Activated naive CD4-positive, alpha-beta T cell treated with anti-CD3 and anti-CD28 coated beads, Interleukin-2, amount 50 U/mL, for 16 hours (primary cell): ENCODE data around the gene DOCK10.

Source experiments
- DNase-seq: peaks from one replicate; pipeline ENCODE4 v3.0.0-alpha.2; 2020

DOCK10 gene

DNA sequence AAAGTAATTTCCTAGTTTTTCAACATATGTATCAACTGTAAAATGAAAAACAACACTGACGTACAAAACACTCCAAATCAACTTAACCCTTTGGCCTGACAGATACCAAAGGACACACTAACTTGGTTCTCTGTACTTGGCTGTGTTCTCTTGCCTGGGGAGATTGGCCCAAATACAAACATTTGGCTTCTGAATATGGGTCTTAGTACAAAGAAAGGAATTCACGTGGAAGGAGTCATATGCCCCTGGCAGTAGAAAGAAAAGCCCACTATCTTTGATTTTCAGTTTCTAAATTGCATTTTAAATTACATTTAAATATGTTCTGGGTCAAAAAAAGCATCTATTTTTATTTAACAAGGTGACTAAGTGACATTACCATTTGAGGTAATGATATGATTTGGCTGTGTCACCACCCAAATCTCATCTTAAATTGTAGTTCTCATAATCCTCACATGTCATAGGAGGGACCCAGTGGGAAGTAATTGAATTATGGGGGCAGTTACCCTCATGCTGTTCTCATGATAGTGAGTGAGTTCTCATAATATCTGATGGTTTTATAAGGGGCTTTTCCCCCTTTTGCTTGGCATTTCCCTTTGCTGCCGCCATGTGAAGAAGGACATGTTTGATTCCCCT, 172.6 kb downstream of the DOCK10 start:
- DNase-seq = no peak

DNA sequence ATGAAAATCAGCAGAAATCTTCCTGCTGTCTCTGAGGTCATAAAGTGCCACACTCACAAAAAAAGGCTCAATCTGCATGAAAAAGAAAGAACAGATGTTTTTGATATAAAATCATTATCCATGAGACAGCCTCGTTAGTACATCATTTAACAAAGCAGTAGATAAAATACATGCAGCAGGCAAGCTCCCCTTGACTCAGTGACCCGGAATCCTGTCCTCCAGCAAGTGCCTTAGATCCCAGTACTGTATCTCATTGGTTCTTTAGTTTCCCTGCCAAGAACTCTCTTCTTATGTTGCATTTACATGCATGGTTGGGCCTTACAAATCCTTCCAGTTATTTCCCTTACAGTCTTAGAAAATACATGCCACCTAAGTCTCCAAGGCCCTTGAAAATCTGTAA, 177.3 kb downstream of the DOCK10 start:
- no peak for DNase-seq

DNA sequence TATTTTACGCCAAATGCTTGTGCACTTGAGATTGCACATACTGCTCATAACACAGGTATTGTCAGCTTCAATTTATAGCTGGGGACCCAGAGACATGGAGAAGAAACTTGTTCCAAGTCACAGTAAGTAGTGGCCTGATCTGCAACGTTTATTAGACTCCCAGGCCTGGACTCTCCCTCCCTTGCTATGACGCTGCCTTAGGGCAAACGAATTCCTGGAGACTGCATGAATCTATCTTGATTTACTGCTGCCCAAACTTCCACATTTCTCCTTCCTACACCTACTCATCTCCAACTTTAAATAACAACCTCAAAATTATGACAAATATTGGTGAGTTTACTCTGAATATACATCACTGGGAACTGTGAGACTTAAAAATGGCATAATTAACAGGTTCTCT, 181.0 kb downstream of the DOCK10 start:
- no peak for DNase-seq

DNA sequence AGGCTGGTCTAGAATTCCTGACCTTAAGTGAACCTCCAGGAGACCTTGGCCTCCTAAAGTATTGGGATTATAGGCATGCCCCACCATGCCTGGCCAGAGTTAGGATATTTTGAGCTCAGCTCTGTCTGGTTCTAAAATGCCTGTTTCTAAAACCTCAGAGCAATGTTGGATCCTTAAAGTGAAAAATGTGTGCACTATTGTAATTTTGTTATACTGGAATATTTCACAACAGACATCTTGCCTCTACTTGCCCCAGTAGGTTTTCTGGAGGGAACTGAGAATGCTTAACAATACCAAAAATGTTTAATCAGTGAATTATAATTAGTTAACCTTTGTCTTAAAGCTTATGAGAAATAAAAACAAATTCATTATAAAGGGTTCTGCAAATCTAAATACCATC, 181.5 kb downstream of the DOCK10 start:
- DNase-seq = no peak

DNA sequence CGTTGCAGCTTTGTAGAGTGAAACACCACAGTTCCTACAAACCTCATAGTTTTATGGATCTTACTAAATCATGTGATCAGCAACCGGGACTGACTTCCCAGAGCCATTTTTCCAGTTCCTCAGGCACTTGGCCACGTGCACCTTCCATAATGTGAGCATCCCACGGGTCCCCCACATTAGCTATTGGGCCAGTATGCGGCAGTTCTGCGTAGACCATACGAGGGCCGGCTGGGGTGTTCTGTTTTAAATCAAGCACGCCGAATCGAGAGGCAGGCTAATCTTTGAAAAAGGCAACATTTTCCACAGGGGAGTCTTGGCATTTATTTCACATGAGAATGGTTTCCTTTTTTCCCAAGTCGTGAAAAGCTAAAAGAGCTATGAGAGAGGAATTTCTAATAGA, 190.5 kb downstream of the DOCK10 start:
- DNase-seq = no peak

DNA sequence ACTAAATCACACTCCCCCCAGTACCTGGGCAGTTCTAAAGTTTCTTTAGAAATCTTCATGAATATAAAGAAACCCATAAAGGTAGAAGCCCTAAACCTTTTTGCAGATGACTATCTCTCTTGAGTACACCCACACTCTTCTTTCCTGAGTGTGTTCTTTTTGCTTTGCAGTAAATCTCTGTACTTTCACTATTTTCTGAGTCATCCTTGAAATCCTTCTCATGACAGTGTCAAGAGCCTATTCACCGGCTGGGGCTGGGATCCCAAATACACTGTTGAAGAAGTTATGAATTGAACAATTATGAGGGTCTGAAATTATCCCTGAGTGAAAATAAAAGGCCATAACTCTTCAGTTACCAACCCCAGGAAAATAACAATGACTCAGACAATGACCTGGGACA, 192.2 kb downstream of the DOCK10 start:
- DNase-seq = no peak

DNA sequence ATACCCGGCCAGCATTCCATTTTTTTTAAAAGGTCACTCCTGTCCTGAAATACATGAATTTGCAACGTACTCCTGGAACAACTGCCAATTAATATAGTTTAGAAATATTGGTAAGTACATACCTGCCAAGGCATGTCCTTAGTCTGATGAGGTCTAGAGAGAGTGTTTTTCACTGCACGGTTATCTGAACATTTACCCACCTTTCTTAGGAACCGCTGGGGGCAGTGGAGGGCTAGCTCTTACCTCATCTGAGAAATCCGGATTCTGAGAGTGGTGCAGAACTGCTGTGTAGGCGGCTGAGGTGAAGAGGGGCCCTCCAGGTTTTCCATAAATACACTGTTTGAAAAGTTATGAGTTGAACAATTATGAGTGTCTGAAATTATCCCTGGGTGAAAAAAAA, 193.0 kb downstream of the DOCK10 start:
- no peak for DNase-seq

DNA sequence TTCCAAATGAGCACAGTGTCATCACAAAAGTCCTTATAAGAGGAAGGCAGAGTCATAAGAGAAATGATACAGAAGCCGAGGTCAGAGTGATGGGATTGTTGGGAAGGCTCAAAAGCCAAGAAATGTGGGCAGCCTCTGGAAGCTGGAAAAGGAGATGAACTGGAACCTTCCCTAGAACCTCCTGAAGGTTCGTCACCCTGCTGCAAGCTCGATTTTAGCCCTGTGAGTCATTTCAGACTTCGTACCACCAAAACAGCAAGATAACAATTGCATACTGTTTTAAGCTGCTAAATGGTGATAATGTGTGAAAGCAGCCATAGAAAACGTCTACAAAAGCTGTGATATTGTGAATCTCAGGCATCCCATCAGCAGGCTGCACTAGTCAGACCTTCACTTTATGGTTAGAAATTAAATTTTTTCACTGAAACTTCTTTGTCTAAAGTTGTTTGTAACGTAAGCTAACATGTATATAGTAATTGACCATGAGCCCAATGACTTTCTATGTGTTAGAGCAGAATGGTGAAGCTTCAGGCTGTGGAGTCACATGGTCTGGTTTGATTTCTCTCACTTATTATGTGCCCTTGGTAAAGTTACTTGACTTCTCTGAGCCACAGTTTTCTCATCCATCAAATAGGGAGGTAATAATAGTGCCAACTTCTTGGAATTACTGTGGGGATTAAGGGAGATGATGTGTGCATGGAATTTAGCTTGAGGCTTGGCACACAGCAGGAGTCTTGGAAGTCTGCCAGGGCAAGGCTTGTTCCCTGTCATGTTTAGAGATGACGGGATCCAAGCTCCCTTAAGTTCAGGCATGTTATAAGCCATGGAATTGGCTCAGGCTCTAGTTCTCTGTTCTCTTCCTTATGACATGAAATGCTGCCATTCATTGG, 194.1 kb downstream of the DOCK10 start:
- no peak for DNase-seq

DNA sequence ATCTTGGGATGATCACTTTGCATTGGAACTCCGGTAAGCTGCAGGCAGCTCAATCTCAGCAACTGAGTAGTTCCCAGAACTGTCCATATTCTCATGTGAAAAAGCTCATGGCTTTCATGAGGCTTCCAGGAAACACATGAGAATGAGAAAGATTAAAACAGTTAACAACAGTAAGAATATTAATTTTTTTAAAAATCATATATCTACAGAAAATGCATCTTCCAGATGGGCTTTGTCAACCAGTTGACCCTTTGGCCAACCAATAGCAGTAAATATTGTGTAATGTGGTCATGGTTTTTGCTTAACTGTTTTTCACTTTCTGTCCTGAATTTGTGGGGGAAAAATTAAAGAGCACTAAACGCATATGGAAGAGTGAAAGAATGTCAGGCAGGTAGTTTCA, 194.9 kb downstream of the DOCK10 start:
- DNase-seq = no peak

DNA sequence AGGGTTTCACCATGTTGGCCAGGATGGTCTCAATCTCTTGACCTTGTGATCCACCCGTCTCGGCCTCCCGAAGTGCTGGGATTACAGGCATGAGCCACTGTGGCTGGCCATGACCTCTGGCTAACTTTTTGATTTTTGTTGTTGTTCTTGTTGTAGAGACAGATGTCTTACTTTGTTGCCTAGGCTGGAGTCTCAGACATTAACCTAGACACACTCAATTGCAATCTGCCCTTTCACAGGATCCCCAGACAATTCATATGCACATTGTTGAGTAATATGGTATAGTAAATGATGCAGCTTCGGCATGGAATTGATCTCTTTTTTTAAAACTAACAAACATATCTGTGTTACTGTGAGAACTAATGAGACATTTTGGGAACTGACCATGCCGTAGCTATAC, 195.6 kb downstream of the DOCK10 start:
- no peak for DNase-seq

DNA sequence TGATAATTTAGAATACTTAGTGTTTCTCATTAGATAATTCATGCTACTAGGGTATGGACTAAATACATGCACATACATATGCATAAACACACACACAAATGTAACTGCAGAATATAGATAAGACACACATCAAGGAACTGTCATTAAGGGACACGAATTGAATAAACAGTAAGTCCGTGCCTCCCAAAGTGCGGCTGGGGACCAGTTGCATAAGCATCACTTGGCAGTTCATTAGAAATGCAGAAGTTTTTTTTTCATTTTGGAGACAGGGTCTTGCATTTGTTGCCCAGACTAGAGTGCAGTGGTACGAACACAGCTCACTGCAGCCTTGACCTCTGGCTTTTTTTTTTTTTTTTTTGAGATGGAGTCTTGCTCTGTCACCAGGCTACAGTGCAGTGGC, 196.1 kb downstream of the DOCK10 start:
- no peak for DNase-seq

DNA sequence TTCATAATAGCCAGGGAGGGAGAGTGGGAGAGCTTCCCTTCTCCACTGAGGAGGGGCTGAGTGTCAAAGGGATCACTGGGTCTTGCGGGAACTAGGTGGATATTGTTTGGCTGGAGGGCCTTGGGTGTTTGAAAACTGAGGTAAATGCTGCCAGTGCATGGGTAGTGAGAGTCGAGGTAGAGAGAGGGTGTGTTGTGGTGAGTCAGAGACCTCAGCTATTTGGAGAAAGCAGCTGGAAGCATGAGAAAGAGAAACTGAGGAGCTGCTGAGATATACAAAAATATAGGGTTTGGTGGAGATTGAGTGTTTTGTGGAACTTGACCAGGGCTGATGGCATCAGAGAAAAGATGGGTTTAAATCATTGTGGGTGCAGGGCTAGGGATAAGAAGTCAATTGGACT, 199.1 kb downstream of the DOCK10 start:
- DNase-seq = no peak

DNA sequence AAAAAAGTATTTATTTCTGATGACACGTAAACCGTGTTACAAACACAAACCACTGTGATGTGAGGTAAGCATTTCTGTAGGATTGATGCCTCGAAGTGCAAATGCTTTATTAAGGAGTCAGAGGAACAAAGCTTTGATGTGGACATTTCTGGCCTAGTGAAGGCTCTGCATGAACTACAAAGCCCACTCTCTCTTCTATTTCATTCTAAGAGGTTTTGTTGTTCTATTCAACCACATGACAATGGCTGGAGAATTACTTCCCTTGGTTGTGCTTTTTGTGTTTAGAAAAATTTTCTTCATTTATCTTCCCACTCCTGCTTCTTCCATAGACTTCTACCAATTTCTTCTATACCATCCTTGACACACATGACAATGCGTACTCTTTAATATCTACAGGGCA, 200.4 kb downstream of the DOCK10 start:
- no peak for DNase-seq

DNA sequence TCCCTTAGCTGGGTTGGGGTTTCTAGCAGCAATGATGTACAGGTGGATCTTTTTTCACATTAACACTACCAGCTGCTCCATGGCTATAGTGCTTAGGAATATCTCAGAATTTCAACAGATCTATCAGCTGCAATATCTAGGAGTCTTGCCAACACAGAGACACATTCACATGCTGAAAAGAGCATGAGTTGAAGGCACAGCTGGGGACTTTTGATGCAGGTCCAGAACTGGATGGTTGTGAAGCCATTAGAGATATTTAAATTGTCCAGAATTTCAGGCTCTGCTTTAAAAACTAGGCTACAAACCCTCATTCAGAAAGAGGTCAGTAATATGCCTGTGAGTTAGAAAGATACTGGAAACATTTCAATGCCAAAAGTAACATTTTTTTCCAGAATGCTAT, 203.9 kb downstream of the DOCK10 start:
- no peak for DNase-seq

DNA sequence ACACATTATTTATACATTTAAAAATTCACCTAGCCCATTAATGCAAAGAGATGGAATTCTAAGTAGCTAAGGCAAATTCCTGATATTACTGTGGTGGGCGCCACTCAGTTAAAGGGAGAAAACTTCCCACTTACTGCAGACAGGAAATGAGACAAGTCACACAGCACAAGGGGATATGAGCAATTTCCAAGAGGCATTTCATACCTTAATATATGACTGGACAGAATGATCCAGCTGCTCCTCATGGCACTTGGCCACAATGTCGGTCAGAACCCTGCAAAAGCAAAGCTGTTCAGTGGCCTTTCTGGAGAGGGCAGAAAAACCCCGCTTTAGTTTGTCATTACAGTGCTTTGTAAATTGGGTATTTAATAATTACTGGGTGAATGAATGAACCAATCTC, 204.7 kb downstream of the DOCK10 start:
- no peak for DNase-seq

DNA sequence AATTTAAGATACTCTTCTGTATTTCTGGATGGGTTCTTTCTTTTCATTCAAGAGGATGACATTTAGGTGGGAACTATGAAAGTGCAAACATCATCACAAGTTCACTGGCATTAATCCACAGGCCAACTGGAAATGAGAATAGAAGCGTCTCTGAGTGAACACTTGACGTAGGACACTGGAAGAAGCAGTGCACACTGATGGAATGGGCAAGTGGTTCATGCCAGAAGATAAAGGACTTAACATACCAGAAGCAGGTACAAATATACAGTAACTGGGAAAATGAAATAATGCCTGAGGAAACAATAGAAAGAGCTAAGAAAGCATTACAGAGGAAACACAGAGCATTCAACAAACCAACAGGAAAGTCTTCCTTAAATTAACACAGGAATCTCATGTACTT, 205.2 kb downstream of the DOCK10 start:
- DNase-seq = no peak

DNA sequence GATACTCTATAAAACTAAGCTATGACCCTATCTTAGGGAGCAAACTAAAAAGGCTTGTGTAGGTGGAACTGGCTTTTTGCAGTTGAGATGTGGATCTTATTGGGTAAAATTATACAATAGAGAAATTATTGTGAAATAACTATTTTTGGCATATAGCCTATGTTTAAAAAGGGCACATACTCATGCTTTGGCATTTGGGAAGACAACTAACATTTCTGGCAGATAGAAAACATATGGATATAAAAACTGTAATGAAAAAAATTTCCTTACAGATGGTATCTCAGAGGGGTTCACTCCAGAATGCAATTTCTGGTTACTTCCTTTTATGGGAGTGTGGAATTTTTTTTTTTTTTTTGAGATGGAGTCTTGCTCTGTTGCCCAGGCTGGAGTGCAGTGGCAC, 206.0 kb downstream of the DOCK10 start:
- DNase-seq = no peak

DNA sequence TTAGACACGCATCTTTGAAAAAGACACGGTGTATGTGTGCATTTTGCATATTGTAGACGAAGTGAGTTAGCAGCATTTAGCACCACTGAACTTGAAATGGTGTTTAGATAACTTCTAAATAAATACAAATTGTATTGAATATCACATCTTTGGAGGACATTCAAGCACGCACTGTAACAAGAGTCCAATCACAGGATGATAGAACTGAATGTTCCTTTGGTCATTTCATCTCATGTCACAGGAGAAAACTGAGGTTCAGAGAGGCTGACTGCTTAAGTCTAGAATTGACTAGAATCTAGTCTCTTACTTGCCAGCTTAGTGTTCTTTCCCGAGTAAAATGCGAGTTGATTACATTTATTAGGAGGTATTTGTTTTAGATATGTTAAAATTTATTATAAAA, 206.9 kb downstream of the DOCK10 start:
- DNase-seq = no peak

DNA sequence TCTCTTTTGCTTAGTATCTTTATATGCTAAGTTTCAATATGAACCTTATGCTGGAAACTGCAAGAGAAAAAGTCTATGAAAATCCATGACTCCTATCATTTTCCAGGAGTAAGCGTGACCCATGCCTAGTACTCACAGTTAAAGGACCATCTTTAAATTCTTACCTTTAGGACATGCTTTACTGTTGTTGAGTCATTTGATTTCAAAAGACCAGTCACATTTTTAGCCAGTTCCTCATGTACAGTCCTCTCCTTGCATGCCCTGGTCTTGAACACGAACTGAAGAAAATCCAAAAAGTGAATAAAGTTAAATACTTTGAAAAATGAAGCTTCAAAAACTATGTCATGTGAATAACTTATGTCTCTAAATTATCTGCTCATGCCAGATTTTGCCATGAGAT, 208.3 kb downstream of the DOCK10 start:
- DNase-seq = no peak

DNA sequence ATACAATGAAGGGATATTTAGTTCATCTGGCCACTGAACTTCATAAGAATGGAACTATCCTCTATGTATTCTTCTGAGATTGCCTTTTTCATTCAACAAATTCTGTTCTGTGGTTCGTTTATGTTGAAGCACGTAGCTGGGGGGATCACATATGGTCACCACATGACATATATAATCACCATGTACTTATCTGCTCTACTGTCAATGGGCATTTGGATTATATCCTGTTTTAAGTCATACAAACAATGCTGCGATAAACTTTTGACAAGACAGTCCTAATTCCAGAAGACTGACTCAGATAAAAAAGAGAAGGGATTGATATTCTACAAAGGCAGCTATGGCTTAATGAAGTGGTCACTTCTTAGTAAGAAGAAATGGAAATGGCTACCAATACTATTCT, 210.1 kb downstream of the DOCK10 start:
- DNase-seq = no peak

DNA sequence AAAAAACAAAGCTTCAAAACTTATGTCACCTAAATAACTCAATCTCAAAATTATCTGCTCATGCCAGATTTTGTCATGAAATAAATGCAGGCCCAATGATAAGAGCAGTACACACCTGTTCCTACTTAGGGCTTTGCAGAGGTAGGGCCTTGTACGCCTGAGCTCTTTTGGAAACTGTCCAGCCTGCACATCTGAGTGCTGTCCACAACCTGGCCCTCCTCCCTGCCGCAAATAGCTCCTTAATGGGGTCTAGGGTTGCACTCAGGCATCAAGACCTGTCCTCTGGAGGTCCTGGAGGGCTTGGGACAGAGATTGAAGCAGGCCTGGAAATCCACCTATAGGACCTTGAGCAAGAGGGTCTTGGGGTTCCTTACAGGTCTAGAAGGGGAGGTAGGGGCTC, 210.7 kb downstream of the DOCK10 start:
- no peak for DNase-seq

DNA sequence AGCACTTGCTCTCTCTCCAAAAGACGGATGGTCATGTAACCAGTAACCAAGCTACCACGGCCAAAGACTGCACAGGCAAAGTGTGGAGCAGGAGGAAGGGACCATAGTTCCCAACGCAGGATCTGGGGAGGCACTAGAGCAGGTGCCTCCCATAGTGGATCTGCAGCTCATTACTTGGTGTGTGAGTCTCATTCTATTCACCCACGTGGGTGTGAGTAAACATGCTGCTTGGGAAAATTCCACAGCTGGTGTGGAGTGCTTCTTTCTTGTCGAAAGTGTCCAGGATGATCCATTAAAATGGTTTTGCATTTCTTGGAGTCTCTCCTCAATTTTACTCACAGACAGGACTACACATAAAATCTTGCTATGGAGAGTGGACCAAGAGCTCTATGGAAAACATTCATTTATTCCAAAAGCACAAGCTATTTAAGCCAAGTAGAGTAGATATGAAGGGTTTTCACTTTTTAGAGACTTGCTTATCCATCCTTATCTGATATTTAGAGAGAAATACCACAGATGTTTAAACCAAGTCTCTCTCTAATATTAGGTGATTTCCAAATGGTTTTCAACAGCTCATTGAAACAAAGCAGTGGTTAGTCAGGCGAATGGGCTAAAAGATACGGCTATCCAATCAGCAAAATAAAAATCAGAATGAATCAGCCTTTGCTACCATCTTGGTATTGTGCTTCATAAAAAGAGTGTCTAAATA, 221.8 kb downstream of the DOCK10 start:
- DNase-seq = no peak

DNA sequence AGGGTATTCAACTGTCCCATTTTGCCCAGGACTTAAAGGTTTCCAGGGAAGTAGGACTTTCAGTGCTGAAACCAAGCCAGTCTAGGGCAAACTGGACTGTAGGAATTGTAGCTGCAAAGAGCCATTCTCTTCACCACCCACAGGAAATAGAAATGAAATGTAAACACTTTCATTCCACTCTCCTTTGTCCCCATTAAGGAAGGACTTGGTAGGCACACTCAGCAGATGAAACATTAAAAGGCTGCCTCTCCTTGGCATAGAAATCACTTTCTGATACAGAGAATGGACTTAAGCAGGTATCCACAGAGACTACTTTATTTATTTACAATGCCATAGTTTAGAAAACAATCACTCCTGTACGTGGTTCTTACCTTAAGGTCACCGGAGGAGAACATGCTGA, 223.2 kb downstream of the DOCK10 start:
- DNase-seq = no peak

DNA sequence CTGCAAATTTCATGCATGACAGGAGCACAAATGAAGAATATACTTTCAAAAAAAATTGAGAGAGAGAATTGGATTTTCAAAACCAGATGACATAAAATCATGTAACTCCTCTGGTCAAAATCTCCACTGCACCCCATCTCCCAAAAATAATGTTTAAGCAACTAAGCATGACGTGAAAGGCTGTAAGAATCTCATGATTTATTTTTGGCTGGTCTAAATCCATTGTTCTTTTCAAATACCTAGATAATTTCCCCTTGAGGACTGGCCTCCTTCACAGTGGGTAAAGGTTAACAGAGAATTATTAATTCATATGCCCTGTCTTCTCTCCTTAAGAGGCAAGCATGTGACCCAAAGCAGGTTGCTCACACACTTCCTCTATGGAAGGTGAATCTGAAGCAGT, 224.6 kb downstream of the DOCK10 start:
- no peak for DNase-seq
